Ureter (tissue), 1 donor: ENCODE data around the gene OSBPL10. TPM values are rescaled to one million over a fixed set of nuclear protein-coding genes. Genes with fewer than 3 reads are reported as not detected.

Experiments
- DNase-seq: peaks from one replicate; pipeline ENCODE4 v3.0.0-alpha.2; 2020; ENCODE audit warnings: low spot score
- total RNA-seq: library from RNA; stranded (reverse); gene quantifications from one replicate; pipeline ENCODE4 v1.2.4, GENCODE V29; 2023
- donor health status: DM: yes; HTN: yes; CAD: no.

Gene OSBPL10
- total RNA-seq, 1 donor from 2014 or later = 36.3 TPM

GRCh38 chr3:31744913-31745312 lies 236.1 kb downstream of the OSBPL10 start:
- DNase-seq = no peak

DNA sequence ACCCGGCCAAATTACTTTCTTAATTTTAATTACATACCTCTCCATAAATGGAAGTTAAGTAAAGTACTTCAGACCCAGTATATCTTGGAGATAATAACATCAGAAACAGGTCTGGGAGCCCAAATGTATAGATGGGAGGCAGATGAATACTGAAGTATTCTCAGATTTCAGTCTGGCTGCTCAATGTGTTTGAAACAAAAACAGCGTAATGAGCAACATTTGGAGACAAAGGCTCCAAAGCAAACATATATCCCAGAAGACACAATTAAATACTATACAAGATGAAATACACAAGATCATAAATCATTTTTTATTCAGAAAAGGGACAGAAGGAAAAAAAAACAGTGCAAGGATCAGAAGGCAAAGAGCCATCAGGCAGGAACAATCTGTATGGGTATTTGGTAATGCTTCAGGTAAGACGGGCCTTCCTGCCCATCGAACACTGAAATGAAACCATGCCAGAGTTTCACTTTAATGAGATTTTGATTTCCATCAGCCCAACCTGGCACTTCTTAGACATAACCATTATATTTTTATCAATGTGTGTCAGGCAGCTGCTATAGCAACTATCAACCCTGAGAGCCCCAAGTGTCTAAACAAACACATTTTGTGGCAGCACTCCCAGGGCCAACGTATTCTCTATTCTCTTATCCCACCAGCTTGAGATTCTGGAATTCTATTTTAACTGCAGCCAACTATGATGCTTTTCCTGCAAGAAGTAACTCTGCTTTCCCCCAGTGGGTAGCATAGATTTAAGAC lies 237.6 kb downstream of the OSBPL10 start:
- no peak for DNase-seq

GRCh38 chr3:31740397-31740796 lies 240.7 kb downstream of the OSBPL10 start:
- DNase-seq = no peak

GRCh38 chr3:31738412-31738811 lies 242.7 kb downstream of the OSBPL10 start:
- no peak for DNase-seq

DNA sequence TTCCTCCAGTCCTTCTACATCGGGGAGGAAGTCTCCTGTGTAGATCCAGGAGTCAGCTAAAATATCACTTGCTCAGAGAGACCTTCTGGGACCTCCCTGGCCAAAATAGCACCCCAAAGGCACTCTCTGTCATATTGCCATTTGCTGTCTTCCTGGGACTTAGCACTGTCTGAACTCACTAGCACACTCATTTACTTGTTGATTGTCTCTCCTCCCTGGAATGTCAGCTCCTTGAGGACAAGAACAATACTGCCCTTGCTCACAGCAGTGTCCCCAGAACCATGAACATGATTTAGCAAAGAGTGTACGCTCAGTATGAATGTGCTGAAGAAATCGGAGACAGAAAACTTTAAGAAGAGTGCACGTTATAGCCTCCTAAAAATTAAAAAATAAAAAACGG lies 245.4 kb downstream of the OSBPL10 start:
- no peak for DNase-seq

GRCh38 chr3:31733234-31733667 lies 247.8 kb downstream of the OSBPL10 start:
- DNase-seq = no peak

DNA sequence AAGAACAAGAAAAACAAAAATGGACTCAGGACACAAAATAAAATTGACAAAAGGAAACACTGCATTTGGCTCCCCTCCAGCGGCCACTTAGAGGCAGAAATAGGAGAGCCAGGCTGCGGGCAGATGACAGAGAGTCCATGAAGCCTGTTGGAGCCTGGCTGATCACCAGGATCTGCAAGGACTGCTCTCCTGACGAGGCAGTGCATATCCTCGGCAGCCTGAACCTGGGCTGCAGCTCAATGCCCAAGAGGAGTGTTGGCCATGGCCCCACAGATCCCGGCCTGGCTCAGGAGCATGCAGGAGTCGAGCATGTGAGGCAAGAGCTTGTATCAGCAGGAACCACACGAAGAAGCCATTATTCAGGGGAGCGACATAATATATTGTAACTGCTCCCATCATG lies 248.5 kb downstream of the OSBPL10 start:
- DNase-seq = no peak

DNA sequence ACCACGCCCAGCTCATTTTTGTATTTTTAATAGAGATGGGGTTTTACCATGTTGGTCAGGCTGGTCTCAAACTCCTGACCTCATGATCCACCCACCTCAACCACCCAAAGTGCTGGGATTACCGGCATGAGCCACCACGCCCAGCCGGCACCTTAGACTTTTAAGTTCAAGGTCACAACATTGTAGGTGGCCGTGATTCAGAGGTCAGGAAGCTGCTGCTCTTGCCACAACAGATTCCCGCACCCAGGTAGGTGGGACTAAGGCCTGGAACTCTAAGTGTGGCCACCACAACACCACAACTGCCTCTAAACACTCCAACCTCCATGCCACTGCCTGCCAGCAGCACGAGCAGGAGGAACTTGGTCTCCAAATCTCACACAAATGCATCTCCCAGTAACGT lies 251.5 kb downstream of the OSBPL10 start:
- DNase-seq = no peak

DNA sequence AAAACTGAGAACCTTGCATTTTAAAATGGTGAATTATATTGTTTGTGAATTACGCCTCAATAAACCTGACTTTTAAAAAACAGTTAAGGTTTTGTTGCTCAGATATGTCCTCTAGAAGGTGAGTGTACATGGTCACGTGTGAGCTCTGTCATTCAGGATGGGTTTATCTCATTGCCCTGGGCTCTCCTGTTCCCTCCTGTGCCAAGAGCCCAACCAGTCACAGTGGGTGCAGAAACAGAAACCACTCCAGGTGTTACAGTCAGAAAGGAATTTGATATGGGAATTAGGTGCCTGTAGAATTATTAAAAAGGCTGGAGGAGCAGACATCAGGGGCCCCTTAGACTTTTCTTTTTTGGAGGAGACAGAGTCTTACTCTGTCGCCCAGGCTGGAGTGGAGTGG lies 252.0 kb downstream of the OSBPL10 start:
- DNase-seq = no peak

GRCh38 chr3:31728403-31728802 lies 252.7 kb downstream of the OSBPL10 start:
- DNase-seq = no peak

- no peak for DNase-seq
Measured at GRCh38 chr3:31725976-31726375, 255.1 kb downstream of the OSBPL10 start.

DNA sequence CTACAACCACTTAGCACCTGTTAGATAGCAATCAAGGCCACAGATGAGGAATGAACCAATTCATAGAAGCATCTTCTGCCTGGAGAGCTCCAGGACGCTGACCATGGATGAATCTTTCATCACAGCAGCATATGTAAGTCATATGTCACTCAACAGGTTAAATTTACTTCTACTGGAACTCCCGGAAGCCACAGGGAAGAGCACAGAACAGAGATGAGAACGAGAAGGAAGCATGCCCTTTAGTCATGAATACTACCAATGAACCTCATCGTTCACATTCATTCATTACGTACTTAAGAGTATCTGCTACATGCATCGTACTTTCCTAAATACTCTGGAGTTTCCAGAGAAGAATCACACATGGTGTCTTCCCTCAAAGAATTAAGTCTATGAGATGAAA lies 255.5 kb downstream of the OSBPL10 start:
- DNase-seq = no peak

- no peak for DNase-seq
Measured at GRCh38 chr3:31724651-31725050, 256.4 kb downstream of the OSBPL10 start.

GRCh38 chr3:31724116-31724515 lies 256.9 kb downstream of the OSBPL10 start:
- no peak for DNase-seq

DNA sequence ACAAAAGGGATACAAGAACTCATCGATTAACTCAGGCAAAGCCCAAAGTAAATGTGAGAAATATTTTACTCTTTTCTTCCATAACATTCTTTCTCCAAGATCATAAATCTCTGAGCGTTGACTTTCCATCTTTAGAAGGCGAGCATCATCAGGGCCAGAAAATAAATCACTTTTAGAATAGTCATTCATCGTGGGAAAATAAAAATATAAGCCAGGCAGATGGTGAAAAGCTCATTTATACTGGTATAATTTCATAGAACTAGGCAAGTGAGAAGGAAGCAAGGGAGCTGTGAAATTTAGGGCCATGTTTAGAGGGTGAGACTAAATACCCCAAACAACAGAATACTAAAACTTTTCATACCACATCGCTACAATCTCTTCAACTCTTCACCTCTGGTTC lies 257.4 kb downstream of the OSBPL10 start:
- DNase-seq = no peak

- no peak for DNase-seq
Measured at GRCh38 chr3:31721676-31722075, 259.4 kb downstream of the OSBPL10 start.

DNA sequence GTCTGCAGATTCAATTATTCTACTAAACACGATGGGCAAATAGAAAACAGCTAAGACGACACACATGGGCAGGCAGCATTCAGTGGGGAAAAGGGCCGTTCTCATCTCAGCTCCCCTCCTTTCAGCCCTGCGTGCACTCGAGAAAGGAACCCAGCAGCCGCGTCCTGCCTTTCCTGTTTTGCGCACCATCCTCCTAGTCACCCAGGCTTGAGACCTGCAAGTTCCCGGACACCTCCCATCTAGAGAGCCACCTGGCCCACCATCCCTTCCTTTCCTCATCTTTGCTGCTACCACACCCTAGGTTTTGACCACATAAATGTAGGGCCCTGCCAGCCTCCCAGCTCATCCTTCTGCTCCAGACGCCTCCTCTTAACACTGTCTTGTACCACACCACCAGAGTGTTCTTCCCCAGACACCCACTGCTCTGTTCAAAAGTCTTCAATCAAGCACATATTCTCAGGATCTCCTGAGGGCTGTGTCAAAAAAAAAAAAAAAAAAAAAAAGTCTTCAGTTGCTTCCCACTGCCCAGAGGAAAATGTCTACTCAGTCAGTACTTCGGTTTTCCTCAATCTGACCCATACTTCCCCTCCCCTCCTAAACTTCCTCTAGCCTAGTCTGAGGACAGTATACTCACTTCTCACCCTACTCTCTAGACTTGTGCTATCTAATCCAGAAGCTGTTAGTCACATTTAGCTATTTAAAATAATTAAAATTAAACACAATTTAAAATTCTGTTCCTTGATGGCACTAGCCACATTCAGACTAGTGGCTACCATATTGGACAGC lies 266.4 kb downstream of the OSBPL10 start:
- DNase-seq = no peak

GRCh38 chr3:31713816-31714215 lies 267.2 kb downstream of the OSBPL10 start:
- no peak for DNase-seq

DNA sequence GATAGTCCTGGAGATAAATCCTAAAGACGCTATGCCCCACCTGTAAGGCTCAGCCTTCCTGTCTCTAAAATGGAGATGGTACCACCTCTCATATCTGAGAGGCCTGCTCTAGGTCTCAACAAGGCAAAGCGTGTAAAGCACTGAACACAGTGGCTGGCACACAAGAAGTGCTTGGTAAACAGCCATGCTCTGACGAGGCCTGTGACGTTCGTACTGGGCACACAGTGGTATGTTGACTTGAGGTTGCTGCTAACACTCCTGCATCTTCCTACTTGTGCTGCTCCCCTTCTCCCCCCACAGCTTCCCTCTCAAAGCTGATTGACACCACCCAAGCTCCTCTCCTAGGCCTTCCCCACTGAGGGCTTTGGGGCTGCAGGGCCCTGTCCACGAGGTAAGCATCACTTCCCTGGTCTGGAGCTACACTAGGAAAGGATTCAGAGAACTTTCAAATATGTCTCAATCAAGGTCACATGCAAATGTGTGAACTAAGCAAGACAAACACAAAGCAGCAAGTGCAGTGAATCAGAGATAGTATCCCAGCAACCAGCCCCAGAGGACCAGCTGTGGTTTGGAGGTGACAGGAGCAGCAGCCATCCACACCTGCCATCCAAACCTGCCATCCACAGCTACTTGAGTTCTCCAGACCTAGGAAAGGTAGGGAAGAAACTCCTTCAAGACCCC lies 270.8 kb downstream of the OSBPL10 start:
- no peak for DNase-seq

- DNase-seq = no peak
Measured at GRCh38 chr3:31709526-31709925, 271.5 kb downstream of the OSBPL10 start.

- DNase-seq = no peak
Measured at GRCh38 chr3:31709005-31709404, 272.1 kb downstream of the OSBPL10 start.

DNA sequence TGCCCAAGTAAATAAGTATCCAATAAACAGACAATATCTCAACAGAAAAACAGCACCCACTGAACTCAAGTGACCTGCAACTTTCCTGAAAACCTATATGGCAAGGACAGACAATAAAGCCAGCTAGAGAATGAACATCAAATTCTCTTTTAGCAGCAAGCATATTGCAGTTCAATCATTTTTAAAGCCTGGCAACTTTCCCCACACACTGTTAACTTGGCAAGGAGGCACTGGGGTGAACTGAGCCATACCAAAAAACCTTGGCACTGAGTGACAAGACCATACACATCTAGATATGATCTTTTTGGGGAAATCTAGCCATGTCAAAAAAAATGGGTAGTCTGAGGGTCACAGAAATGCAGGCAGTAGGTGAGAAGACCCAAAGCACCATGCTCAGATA lies 273.8 kb downstream of the OSBPL10 start:
- no peak for DNase-seq

GRCh38 chr3:31705736-31706135 lies 275.3 kb downstream of the OSBPL10 start:
- DNase-seq = no peak
